ENCODE measurements around the gene JOSD2.

DNA sequence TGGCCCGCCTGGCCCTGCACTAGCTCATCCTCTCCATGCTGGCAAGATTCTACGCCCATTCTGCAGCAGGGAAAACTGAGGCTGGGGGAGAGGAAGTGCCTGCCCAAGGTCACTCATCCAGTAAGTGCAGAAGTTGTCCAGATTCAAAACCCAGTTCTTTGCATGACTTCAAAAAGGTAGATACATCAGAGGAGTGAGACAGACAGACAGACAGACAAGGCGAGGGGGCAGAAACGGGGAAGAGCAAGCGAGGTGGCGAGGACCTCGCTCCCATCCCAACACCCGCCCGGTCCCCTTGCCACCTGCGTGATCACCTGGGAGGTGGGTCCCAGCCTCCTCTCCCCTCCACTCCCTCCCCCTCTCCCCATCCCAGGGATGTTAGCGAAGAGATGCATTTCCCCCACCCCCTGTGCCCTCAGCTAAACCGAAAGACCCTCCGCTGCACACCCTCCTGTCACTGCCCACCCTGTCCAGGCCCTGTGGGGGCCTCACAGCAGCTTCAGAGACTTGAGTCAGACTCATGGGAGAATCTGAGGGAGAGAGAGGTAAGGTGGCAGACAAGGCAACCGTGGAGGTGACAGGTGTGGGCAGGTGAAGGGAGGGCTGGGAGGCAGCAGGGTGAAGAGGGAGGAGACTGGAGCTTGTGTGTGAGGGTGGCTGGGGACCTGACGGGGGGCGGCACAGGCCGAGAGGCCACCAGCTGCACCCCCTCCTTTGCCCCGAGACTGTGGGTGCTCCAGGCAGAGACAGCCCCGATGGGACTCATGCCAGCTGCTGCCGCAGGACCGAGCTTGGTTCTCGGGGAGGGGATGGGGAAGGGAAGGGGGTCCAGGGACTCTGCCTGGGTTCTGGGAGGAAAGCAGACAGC, 38.3 kb upstream of the JOSD2 start:
- TF ChIP-seq POLR2A (IDR thresholded peaks at IDR 0.05) = no peak
- TF ChIP-seq, protein P1, sequence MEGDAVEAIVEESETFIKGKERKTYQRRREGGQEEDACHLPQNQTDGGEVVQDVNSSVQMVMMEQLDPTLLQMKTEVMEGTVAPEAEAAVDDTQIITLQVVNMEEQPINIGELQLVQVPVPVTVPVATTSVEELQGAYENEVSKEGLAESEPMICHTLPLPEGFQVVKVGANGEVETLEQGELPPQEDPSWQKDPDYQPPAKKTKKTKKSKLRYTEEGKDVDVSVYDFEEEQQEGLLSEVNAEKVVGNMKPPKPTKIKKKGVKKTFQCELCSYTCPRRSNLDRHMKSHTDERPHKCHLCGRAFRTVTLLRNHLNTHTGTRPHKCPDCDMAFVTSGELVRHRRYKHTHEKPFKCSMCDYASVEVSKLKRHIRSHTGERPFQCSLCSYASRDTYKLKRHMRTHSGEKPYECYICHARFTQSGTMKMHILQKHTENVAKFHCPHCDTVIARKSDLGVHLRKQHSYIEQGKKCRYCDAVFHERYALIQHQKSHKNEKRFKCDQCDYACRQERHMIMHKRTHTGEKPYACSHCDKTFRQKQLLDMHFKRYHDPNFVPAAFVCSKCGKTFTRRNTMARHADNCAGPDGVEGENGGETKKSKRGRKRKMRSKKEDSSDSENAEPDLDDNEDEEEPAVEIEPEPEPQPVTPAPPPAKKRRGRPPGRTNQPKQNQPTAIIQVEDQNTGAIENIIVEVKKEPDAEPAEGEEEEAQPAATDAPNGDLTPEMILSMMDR (IDR thresholded peaks at IDR 0.05) = no peak
- no peak for TF ChIP-seq POLR2AphosphoS5 (IDR thresholded peaks at IDR 0.05)
